GM12875 (cell line): ENCODE data around the gene FBP1.
A peak's percentile ranks its signal among the peaks of the same experiment; 100 is the strongest.

Experiments used
- H3K4me3 ChIP-seq: one replicate; pipeline ENCODE4 v1.5.1; 2011; ENCODE audit warnings: low read depth, low read length, control low read depth
- TF ChIP-seq, protein P1 (sequence below): IDR thresholded peaks from 2 replicates; pipeline ENCODE4 v1.5.1; 2011; ENCODE audit warnings: low read depth, mild to moderate bottlenecking, control low read depth, inconsistent platforms, low read length, moderate library complexity, borderline replicate concordance; ENCODE audit not compliant: insufficient read depth

FBP1 gene

DNA sequence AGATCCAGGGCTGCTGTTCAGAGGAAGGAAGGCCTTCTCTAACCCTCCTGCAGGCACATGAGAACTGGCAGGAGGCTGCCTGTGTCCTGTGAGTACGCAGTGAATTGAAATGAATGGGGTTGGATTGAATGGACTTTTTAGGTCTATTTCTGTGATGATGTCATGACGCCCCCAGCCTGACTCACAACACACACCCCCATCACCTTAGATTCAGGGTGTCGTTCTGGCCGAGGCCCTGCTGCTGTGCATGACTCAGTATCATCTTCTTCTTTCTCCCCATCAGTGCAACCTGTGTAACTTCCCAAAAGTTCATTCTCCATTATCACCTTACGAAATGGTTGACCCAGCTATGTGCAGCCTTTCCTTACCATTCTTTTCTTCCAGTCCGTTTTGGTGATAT is 79.1 kb downstream of the FBP1 start:
- no peak overlapping the region for H3K4me3 ChIP-seq
- TF ChIP-seq, protein P1, sequence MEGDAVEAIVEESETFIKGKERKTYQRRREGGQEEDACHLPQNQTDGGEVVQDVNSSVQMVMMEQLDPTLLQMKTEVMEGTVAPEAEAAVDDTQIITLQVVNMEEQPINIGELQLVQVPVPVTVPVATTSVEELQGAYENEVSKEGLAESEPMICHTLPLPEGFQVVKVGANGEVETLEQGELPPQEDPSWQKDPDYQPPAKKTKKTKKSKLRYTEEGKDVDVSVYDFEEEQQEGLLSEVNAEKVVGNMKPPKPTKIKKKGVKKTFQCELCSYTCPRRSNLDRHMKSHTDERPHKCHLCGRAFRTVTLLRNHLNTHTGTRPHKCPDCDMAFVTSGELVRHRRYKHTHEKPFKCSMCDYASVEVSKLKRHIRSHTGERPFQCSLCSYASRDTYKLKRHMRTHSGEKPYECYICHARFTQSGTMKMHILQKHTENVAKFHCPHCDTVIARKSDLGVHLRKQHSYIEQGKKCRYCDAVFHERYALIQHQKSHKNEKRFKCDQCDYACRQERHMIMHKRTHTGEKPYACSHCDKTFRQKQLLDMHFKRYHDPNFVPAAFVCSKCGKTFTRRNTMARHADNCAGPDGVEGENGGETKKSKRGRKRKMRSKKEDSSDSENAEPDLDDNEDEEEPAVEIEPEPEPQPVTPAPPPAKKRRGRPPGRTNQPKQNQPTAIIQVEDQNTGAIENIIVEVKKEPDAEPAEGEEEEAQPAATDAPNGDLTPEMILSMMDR: no peak

DNA sequence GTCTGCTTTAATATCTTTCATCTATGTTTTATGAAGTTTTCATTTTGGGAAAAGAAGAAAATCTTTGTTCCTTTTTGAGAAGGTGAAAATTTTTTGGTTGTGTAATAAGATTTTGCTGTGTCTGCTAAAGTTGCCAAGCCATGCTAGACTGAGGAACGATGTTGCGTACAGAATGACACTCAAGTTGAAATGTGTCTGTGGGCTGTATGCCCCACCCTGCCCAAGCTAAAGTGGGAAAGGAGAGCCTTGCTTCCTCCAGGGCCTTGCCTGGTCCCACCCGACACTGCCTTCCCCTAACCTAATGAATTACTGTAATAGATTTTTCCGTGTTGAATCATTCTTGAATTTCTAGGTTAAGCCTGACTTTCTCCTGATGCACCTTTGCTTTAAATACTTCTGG is 81.9 kb downstream of the FBP1 start:
- H3K4me3 ChIP-seq: no peak overlapping the region
- TF ChIP-seq, protein P1: no peak

DNA sequence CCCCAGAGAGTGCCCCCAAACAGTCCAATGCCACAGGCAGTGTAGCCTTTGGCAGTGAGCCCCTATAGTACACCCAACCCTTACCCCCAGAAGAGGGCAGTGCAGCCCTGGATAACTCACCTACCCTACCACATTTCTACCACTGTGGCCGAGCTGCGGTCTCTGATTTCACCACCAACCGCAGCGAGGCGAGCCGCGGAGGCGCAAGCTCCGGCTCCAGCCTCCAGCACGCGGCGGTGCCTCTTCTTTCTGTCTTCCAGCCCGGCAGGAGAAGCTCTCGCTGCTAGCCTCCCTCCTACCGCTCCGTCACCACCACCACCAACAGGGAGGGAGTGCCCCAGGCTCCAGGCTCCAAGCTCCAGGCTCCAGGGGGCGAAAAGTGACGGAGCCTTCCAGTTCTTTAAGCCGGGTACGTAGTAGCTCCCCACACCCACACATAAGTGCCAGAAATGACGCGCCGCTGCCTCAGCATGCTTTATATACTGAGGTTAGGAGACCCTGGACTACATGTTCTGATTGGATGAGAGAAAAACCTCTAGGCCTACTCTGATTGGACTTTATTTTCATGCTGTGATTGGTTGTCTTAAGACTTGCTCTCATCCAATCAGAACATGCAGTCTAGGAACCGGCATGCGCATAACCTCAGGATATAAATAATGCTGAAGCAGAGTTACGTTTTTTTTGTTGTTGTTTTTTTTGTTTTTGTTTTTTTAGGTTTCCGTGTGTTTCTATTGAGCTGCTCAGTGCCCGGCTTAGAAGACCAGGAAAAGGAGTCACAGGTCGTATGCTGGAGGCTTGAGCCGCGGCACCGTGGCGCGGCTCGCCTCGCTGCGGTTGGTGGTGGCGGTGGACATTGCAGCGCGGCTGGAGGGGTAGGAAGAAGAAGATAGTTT is 84.6 kb downstream of the FBP1 start, which contains the start of gene PCAT7:
Gene PCAT7 (plus strand): TSS at position 645 of the 893 bp plus-strand sequence.
- TF ChIP-seq, protein P1: peak; percentile 49; the same call in 1 of the 2 replicates
- no peak within 1 kb of the TSS for H3K4me3 ChIP-seq

DNA sequence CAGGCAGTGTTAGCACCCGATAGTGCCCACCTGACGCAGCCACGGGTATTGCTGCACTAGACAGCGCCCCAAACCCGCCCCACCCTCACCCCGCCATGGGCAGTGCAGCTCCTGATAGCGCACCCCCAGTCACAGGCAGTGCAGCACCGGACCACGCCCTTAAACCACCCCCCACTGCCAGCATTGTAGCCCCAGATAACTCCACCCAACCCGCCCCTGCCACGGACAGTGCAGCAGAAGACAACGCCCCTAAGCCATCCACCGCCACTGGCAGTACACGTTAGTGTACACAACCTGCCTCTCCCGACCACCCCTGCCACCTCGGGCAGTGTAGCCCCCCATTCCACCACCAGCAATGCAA is 85.3 kb downstream of the FBP1 start:
- H3K4me3 ChIP-seq: no peak overlapping the region

More for the DNA sequence above, 85.3 kb downstream of the FBP1 start:
- TF ChIP-seq, protein P1: no peak
